Measurements from ENCODE around the gene ZBTB24. TPM values are rescaled to one million over a fixed set of nuclear protein-coding genes. Genes with fewer than 3 reads are reported as not detected.

The ZBTB24 gene
- polyA plus RNA-seq, 3 donors = 1.4 to 2.9 (median 1.7) TPM

DNA sequence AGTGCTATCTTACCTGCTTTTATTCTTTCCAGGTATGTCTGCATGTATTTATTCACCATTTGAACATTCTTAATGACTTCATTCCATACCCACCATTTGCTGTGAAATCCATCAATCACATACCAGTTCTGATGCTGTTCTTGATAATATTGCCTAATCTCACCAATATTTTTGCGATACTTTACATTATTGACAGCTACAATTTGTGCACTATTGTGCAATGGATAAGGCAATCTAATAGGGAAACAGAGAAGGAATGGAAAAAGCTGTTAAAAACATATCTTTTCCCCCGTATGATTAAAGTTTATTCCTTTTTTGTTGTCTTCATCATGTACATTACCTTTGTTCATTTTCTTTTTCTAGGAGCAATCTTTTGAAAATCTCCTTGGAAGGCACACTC, 23.3 kb upstream of the ZBTB24 start:
- 87 to 92% (median 90%) methylated on average over 2 of the region's 2 CpGs for WGBS, 3 donors
- H3K27ac ChIP-seq (ENCODE audit: low read depth, low read length) = no peak overlapping the region

DNA sequence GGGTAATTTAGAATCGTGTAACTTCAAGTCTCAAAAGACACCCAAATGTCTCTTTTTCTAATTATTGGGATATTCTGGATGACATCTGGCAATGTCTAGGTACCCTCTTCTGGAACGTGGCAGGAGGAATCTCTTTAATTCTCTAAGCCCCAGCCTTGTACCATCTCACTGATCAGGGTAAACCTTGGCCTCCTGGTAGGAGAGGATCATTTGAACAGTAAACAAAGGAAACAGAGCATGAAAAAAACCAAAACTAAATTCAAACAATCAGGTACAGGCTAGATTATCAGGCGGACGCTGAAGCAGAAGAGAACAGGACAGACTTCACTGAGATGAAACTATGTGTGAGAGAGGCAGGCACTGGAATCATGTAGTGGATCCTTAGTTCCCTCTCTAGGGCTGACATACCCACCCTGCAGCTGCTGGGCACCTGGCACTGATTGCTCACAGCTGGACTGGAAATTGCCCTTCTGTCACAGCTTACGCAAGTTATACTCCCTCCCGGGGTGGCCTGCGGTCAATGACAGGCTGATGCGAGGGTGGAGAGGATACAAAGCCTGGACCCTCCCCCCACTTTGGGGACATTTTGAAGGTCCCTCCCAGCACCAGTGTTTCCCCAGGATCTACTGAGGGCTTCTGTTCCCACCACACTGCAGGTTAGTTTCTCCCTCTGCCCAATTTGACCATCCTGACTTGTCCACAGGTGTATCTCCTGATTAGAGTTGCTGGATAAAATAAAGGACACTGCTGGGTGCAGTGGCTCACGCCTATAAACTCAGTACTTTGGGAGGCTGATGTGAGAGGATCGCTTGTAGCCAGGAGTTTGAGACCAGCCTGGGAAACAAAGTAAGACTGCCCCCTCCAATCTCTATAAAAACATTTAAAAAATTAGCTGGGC, 20.6 kb upstream of the ZBTB24 start:
- WGBS, 3 donors = 74 to 83% (median 80%) methylated on average over 10 of the region's 10 CpGs
- no peak overlapping the region for H3K27ac ChIP-seq (ENCODE audit: low read depth, low read length)

DNA sequence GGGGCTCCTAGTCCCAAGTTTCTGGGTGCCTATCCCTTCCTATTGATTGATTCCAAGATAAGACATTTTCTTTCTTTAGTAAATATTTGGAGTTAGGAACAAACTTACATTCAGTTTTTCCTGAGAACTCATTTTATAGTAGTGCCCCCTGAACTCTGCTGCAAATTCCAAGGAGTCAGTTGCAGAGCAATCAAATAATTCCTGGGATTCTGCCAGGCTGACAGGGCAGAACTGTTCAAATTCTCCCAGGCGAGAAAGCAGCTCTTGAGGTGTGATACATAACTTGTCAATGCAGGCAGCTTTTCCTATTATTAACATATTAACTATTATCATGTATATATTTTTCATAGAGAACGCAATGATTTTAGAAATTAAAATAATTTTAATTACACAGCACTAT, 15.9 kb upstream of the ZBTB24 start:
- no peak overlapping the region for H3K27ac ChIP-seq (ENCODE audit: low read depth, low read length)
- 73 to 89% (median 89%) methylated on average over 2 of the region's 2 CpGs for WGBS, 3 donors

DNA sequence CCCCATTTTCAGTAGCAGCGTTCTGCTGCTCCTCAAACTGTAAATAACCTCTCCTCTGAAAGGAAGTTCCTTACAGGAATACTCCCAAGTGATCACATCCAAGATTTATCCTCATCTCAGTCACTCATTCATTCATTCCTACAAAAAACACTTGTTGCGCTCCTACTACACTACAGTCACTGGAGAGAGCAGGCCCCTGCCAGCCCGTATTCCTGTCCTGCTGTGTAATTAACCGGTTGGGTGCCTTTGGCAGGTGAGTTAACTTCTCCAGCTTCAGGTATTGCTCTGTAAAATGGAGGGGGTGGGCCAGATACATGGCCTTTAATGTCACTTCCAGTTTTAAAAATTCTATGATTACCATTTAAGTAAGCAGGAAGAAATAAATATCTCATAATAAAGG, 15.0 kb upstream of the ZBTB24 start:
- H3K27ac ChIP-seq (ENCODE audit: low read depth, low read length) = no peak overlapping the region
- WGBS, 3 donors = 90 to 91% (median 90%) methylated on average over 4 of the region's 4 CpGs

DNA sequence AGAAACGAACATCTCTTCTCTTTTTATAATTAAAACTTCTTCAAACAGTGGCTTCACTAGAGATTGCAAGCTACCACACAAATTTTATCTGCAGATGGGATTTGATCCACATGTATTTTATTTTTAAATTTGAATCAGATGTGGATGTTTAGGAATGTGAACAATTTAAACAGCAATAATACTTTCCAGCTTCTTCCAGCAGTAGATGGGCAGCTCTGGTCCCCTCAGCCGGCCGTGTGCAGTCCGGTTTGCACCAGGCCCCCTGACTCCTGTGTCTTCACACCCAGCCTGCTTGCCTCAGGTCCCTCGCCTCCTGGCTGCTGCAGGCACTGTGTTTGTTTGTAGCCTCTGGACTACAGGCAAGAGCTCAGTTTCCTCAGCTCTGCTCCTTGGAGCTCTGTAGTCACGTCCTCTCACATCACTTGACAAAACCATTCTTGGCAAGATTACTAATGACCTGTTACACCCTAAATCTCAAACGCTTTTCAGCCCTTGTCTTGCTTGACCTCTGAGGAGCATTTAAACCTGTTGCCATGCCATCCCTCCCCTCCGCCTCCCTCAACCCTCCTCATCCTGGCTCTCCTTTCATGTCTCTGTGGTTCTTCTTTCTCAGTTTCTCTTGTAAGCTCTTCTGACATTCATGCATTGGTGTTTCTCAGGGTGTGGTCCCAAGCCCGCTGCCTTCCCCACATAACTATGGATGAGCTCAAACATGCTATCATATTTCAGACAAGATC, 13.2 kb upstream of the ZBTB24 start:
- WGBS, 3 donors = 74 to 83% (median 82%) methylated on average over 9 of the region's 9 CpGs
- no peak overlapping the region for H3K27ac ChIP-seq (ENCODE audit: low read depth, low read length)

DNA sequence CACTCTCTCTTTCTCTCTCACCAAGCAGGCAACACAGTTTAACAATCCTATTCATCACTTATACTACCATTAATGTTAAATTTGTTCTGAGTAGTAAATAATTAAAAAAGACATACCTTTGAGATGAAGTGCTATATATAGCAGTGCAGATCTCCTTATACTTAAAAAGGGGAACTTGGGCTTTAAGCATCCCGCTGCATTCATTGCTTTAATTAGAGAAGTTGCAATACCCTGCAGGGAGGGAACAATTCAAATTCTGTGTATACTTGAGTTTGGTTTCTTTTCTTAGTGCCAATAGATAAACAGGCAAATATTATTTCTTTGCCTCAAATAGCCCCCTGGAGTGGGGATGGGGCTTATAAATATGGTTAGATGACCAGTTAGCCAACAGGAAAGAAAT, 10.8 kb upstream of the ZBTB24 start:
- 58 to 89% (median 69%) methylated on average over 1 of the region's 1 CpG for WGBS, 3 donors
- H3K27ac ChIP-seq (ENCODE audit: low read depth, low read length) = no peak overlapping the region

DNA sequence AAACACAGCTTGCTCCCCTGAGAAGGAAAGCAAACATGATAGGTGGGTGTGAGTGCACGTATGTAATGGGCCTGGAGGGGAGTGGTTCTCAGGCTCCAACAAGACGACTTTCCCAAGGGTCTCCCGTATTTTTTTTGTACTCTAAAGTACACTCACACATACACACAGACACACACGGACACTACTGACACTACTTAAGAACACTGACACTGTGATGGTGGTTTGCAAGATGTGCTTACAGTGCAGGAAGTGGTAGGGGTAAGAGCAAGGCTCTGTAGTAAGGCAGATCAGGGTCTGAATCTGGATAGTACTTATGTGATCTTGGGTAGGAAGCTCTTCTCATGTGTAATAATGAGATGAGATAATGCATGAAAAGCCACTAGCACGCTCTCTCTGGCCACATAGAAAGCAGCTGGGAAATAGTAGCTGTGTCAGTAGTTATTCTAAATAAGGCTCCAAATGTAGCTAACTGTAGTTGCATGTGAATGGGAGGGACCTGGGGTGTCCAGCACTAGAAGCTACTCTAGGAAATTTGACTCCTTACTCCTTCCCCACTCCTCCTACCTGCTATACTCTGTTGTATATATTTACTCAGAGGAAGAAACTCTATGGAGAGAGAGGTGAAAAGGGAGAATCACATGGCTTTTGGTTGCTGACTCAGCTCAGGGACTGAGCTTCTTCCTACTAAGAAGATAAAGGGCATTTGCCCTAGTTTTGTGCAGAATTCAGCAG, 8.4 kb upstream of the ZBTB24 start:
- WGBS, 3 donors = 48 to 63% (median 57%) methylated on average over 5 of the region's 5 CpGs
- no peak overlapping the region for H3K27ac ChIP-seq (ENCODE audit: low read depth, low read length)

DNA sequence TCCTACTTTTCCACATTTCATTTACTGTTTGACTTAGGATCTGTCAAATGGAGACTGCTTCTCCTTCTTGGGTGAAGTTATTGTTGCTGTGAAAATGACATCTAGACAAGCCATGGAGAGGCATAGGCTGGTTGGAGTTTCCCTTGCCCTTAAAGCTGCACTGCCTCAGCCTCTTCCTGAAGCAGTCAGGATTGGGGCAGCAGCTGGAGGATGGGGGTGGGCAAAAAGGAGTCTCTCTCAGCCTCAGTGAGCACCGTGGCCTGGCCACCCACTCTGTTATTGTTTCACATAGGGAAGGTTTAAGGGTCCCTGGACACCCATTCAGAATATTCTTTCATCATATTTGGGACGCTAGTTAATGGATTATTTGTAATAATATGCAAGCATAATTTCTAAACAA, 7.7 kb upstream of the ZBTB24 start:
- 61 to 79% (median 74%) methylated on average over 2 of the region's 2 CpGs for WGBS, 3 donors
- H3K27ac ChIP-seq (ENCODE audit: low read depth, low read length) = no peak overlapping the region

DNA sequence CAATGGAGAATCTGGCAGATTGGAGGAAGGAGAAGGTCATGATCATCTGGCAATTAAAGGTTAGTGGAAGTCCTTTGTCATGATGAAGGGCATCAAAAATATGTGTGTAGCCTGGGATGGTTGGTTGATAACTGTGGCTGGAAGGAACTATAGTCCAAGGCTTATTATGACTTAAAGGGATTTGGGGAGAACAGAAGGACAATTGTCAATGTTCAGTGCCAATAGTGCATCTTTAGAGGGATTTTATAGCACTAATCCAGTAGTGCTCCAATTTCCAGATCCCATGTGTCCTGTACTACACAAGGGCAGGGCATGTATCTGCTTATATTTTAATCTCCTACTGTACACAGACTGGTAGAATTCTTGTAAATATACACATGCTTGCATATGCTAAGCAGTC, 5.0 kb upstream of the ZBTB24 start:
- no peak overlapping the region for H3K27ac ChIP-seq (ENCODE audit: low read depth, low read length)

DNA sequence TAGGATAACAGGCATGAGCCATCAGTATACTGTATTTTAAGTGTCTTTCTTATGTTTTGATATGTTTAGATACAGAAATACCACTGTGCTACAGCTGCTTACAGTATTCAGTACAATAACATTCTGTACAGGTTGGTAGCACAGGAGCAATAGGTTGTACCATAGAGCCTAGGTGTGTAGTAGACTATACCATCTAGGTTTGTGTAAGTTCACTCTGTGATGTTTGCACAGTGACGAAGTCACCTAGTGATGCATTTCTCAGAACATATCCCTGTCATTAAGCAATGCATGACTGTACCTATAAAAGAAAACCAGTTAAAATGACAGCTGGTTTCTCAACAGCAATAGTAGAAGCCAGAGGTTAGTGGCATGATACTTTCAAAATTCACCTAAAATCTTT, 3.0 kb upstream of the ZBTB24 start:
- 86 to 94% (median 88%) methylated on average over 1 of the region's 1 CpG for WGBS, 3 donors

DNA sequence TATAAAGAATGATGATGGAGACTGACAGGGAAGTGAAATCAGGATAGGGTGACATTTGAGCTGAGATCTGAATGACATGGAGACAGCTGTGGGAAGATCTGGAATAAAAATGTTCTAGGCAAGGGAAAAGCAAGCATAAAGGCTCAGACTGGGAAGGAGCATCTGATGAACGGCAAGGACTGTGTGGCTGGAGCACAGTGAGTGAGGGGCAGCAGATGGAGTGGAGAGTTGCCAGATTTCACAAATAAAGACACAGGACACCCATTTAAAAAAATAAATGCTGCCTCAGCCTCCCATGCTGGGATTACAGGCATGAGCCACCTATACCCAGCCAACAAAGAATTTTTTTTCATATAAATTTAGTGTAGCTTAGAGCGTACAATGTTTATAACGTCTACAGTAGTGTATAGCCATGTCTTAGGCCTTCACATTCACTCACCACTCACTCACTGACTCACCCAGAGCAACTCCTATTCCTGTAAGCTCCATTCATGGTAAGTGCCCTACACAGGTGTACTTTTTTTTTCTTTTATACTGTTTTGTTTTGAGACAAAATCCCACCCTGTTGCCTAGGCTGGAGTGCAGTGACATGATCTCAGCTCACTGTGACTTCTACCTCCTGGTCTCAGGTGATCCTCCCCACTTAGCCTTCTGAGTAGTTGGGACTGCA, 2.4 kb upstream of the ZBTB24 start:
- no peak overlapping the region for H3K27ac ChIP-seq (ENCODE audit: low read depth, low read length)
- 77 to 82% (median 80%) methylated on average over 3 of the region's 3 CpGs for WGBS, 3 donors

More for the DNA sequence above, 3.0 kb upstream of the ZBTB24 start:
- H3K27ac ChIP-seq (ENCODE audit: low read depth, low read length) = no peak overlapping the region

DNA sequence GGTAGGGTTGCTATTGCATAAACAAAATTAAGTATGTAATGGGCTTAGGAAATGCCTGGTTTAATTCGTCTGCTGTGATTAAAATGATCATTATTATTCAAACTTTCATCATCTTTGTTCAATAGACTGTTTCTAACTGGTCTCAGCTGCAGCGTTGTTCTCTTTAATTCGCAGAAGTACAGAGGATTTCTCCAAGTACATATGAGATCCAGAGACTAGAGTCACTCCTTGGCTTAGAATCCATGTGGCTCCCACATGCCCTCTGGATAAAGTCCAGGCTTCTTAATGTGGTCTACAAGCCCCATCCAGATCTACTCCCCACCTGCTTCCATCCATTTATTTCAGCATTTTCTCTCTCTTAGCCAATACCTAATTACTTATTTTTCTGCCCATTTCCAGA, 1.1 kb upstream of the ZBTB24 start:
- H3K27ac ChIP-seq (ENCODE audit: low read depth, low read length) = no peak overlapping the region

DNA sequence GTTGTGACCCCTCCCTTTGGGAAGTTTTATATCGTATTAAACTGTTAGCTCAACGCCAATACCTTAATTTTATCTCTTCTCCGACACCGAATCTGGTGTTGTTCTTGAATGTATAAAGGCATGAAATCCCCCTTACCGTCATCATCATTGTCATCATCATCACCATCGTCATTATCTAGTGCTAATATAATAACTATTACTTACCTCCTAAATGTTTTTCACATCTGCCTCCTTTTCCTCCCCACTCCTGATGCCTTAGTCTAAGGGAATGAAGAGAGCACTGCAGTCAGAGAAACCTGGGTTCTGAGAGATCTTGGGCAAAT, 677 bp upstream of the ZBTB24 start:
- no peak overlapping the region for H3K27ac ChIP-seq (ENCODE audit: low read depth, low read length)
- 0 to 2% (median 1%) methylated on average over 6 of the region's 6 CpGs for WGBS, 3 donors

More for the DNA sequence above, 1.1 kb upstream of the ZBTB24 start:
- 46 to 57% (median 47%) methylated on average over 3 of the region's 3 CpGs for WGBS, 3 donors

DNA sequence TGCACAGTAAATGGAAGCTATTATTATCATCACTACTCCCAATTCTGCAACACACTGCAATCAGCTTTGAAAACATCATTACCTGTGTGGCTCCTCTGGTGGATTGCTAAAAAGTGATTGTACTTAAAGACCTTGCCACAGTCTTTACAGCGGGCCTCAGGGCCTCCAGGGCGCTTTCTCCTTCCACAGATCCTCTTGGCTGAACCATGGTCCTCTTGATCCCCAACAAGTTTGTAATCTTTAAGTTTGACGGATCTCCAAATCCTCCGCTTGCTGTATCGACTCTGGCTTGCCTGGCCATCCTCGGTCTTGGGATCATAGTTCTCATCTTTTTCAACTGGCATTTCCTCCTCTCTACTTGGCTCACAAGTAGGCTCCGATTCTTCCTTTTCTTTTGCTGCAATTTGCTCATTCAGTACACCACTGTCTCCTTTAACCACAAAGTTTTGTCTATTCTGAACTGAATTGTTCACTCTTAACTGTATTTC, 2.0 kb downstream of the ZBTB24 start:
- H3K27ac ChIP-seq (ENCODE audit: low read depth, low read length) = no peak overlapping the region
- 94 to 97% (median 96%) methylated on average over 7 of the region's 7 CpGs for WGBS, 3 donors

DNA sequence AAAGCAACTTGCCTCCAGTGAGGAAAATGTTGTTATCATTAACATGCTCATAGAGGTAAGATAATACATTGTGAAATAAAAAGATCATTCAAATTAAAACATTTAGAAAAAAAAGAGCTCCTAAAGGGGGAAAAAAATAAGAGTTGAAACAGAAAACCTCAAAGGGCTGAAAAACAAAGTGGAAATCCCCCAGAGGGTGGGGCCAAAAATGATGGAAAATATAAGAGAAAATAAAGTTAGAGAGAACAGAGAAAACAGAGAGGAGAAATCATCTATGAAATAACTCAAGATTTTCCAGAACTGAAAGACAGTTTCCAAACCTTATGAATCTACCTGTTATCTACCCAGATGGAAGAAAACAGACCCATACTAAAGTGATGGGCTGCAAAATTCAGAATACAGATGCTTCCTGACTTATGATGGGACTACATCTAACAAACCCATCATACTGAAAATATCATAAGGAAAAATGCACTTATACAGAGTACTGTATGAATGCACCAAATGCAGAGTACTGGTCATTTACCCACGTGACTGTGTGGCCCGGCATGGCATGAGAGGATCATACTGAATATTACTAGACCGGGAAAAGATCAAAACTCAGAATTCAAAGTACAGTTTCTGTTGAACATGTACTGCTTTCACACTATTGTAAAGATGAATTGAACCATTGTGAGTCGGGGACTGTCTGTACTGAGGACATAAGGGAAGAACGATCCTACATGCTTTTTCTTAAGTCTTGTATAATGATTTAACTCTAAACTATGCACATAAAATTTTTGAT, 4.0 kb downstream of the ZBTB24 start:
- WGBS, 3 donors = 88 to 93% (median 89%) methylated on average over 5 of the region's 5 CpGs
- no peak overlapping the region for H3K27ac ChIP-seq (ENCODE audit: low read depth, low read length)

DNA sequence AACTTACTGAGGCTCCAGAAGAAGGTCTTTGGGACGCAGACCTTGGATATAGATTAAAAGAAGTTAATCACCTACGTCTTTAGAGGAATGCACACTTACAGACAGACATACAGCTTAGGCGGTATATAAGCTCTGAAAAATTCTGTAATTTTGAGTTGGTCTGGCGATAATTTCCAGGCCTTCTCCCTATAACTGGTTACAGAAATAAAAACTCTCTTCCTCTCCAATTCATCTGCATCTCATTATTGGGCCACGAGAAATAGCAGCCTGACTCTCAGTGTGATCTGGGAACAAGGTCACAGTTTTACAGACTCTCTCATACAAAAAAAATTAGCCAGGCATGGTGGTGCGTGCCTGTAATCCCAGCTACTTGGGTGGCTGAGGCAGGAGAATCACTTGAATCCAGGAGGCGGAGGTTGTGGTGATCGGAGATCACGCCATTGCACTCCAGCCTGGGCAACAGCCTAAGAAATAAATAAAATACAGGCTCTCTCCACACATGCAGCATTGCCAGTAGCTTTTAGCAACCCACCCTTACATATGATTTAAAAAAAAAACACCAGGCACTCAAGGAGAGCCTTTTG, 4.7 kb downstream of the ZBTB24 start:
- WGBS, 3 donors = 79 to 92% (median 79%) methylated on average over 9 of the region's 9 CpGs
- H3K27ac ChIP-seq (ENCODE audit: low read depth, low read length) = no peak overlapping the region

DNA sequence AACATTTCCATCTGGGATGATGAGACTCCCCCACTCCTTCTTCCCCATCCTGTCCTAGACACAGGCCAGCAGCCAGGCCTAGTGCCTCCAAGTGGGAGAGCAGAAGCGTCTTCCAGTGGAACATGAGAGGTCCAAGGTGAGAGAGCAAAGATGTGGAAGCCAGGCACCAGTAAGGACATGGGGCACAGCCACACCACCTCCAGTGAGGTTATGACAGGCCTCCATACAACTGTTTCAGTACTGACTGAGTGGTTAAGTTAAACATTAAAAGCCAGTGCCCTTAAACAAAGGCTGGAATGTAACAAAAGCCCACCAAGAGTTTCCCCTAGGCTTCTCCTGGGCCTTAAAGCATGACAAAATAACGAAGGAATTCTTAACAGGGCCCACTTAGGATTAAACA, 5.3 kb downstream of the ZBTB24 start:
- 55 to 83% (median 74%) methylated on average over 2 of the region's 2 CpGs for WGBS, 3 donors

DNA sequence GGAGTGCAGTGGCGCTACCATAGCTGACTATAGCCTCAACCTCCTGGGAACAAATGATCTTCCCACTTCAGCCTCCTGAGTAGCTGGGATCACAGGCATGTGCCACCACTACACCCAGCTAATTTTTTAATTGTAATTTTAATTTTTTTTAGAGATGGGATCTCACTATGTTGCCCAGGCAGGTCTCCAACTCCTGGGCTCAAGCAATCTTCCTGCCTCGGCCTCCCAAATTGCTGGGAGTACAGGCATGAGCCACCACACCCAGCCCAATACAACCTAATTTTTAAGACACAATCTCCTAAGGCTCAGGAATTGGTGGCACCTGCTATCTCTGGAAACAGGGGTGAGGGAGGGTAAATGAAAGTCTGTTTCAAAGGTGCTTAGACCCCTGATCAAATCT, 5.8 kb downstream of the ZBTB24 start:
- H3K27ac ChIP-seq (ENCODE audit: low read depth, low read length) = no peak overlapping the region
- WGBS, 3 donors = 98 to 100% (median 99%) methylated on average over 2 of the region's 2 CpGs

More for the DNA sequence above, 5.3 kb downstream of the ZBTB24 start:
- H3K27ac ChIP-seq (ENCODE audit: low read depth, low read length) = no peak overlapping the region
